Cardiac fibroblast (primary cell): Measurements from ENCODE around the gene SPSB4.

Source experiments
- DNase-seq, 2 donors: peaks; one replicate each; pipeline versions ENCODE4 v3.0.0 to v3.0.0-alpha.2; 2010; ENCODE audit warnings: low read depth in 2 of 2
- H3K4me3 ChIP-seq, 2 donors: replicated peaks in 1 of 2; 1 replicate in 1 of 2; 2 replicates in 1 of 2; pipeline ENCODE4 v1.5.1; 2011; ENCODE audit warnings: low read depth in 2 of 2, low read length in 2 of 2, mild to moderate bottlenecking in 2 of 2, moderate library complexity in 1 of 2
- TF ChIP-seq, protein P1 (sequence below): IDR thresholded peaks from one replicate; pipeline ENCODE4 v1.5.1; 2011; ENCODE audit warnings: low read depth, mild to moderate bottlenecking, low read length, inconsistent platforms

SPSB4 gene

DNA sequence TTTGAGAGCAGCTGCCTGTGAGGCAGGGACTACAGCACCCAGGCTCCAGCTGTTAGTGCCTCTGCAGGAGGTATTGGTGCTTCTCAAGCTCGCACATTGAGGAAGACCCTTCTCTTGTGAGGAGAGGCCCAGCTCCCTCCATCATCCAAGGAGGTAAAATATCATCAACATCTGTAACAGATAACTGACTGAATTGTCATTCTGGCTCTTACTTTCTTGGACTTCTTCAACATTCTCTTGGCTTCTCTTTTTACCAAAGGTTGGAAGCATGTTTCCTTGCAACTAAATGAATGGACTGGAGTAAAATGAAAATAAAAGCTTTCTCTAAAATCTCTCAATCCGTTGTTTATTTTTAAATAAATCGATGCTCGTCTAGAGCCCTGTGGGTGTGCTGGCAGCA lies 127.4 kb downstream of the SPSB4 start:
- TF ChIP-seq, protein P1, sequence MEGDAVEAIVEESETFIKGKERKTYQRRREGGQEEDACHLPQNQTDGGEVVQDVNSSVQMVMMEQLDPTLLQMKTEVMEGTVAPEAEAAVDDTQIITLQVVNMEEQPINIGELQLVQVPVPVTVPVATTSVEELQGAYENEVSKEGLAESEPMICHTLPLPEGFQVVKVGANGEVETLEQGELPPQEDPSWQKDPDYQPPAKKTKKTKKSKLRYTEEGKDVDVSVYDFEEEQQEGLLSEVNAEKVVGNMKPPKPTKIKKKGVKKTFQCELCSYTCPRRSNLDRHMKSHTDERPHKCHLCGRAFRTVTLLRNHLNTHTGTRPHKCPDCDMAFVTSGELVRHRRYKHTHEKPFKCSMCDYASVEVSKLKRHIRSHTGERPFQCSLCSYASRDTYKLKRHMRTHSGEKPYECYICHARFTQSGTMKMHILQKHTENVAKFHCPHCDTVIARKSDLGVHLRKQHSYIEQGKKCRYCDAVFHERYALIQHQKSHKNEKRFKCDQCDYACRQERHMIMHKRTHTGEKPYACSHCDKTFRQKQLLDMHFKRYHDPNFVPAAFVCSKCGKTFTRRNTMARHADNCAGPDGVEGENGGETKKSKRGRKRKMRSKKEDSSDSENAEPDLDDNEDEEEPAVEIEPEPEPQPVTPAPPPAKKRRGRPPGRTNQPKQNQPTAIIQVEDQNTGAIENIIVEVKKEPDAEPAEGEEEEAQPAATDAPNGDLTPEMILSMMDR: no peak
- no peak overlapping the region for H3K4me3 ChIP-seq
- DNase-seq: no peak

DNA sequence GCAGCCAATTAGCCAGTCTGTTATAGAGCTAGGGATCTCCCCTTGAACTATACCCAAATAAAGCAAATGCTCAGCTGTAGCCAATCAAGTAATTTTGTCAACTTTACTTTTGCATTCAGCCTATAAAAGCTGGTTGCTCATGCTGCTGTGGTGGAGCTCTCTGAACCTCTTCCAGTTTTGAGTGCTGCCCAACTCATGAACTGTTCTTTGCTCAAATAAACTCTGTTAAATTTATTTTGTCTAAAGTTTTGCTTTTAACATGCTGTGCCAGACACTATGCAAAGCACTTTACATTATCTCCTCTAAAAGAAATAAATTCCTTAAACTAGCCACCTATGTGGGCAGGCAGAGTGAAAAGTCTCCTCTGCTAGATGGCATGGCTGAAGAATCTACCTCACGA lies 128.8 kb downstream of the SPSB4 start:
- TF ChIP-seq, protein P1: no peak
- DNase-seq: no peak
- no peak overlapping the region for H3K4me3 ChIP-seq

DNA sequence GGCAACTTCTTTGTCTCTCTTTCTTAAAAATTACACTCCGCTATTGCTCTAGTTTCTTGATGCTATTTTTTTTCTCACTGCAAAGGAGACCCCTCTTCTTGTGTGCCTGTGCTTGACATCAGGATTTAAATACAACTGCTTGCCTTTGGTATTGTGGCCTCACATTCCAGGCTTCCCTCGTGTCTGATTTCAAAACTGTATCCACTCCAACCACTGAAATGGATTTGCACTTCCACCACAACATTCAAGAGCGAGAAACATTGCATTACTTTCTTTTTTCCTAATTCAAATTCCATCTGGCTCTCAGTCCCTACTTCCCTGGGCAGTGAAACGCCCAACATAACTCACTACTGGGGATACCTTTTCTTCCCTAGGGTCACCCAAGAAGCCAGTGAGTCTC lies 130.0 kb downstream of the SPSB4 start:
- TF ChIP-seq, protein P1: no peak
- H3K4me3 ChIP-seq: no peak overlapping the region
- no peak for DNase-seq

DNA sequence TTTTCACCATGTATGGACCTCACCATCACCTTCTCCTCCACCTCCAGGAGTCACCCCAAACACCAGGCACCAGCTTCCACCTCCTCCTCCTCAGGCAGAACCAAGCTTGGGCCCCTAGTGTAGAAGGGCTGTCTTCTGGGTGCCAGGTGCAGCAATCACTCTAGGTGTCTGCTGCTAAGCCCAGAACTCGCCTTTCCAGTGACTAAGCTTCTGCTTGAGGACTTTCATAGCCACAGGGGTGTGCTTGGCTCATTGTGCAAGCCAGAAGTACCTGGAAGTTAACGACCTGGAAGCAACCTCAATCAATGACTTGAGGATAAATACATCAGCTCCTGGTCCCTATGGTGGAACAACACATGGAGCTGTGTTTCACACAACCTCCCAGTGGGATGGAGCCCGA lies 130.7 kb downstream of the SPSB4 start:
- TF ChIP-seq, protein P1: no peak
- no peak overlapping the region for H3K4me3 ChIP-seq
- DNase-seq: no peak

DNA sequence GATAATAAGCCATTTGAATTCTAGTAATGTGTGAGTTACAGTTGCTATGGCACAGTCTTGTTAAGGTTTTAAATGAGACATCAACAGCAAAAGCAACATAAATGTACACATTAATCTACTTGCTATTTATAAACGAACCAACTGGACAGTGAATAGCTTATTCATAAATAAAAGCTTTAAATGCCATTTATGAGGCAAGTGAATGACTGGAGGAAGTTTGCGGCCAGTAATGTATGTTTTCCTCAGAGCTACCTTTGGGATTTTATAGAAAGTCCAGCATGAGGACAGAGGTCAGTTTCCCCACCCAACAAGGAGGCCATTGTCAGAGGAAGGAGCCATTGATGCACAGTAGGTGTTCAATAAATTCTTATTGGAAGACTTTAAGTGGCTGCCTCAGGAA lies 132.5 kb downstream of the SPSB4 start:
- no peak overlapping the region for H3K4me3 ChIP-seq
- TF ChIP-seq, protein P1: no peak
- DNase-seq: no peak

DNA sequence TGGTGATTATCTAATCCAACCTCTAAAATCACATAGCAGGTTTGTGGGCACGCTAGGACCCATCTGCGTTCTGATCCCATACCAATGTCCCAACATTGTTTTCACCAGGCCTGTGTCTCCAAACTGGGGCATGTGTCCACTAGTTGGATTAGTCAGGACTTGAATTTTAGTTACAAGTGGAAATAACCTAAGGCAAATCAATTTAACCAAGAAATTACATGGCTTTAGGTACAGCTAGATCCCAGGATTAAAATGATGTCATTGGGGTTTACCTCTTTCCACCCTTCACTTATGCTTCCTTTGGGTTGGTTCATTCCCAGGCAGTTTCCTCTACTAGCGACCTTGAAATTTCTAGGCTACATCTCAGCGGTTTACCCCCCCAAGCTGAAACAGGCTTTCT lies 133.3 kb downstream of the SPSB4 start:
- H3K4me3 ChIP-seq: no peak overlapping the region
- TF ChIP-seq, protein P1: no peak
- DNase-seq: no peak

DNA sequence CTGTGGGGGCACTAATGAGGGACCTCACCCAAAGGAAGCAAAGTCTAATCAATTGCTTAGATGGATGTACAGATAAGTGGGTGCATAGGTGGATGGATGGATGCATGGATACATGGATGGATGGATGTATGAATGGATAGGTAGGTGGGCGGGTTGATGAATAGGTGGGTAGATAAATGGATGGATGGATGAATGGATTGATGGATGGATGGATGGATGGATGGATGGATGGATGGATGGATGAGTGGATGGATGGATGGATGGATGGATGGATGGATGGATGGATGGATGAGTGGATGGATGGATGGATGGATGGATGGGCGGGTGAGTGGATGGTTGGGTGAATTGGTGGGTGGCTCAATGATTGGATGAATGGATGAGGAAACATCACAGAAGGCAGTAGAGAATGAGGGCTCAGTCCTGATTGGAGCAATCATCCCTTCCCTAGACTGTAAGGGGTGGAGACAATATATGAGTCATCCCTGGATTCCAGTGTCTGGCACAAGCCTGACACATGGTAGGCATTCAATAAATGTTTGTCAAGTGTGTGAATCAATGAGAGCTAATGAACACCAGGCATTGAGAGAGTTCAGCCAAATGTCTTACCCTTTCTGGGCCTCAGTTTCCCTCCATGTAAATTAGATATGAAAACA lies 140.1 kb downstream of the SPSB4 start:
- DNase-seq: peak in 1 of 2 donors; percentile 42
- no peak overlapping the region for H3K4me3 ChIP-seq
- TF ChIP-seq, protein P1: no peak
